SU-DHL-6 (cell line): ENCODE measurements around the gene MARCKSL1.
"Not testable (repeated sequence)": the region's sequence is repeated elsewhere in the genome, so short reads cannot be mapped to it uniquely, and the experiment has no call there.

ENCODE experiments used
- EZH2phosphoT487 ChIP-seq: fragments of 200-600 bp; sonication (generic), shearing (Covaris generic); conservative IDR thresholded peaks from 2 replicates; pipeline ENCODE4 v1.6.1; 2018; ENCODE audit warnings: mild to moderate bottlenecking, antibody characterized with exemption, low read length, moderate library complexity, mixed read lengths
- TF ChIP-seq, protein P1 (sequence below): fragments of 200-600 bp; sonication (generic); IDR thresholded peaks from one replicate; pipeline ENCODE4 v1.5.1; 2017; ENCODE audit warnings: antibody characterized with exemption, mild to moderate bottlenecking, low read length, moderate library complexity; ENCODE audit not compliant: insufficient read depth, poor library complexity, severe bottlenecking

DNA sequence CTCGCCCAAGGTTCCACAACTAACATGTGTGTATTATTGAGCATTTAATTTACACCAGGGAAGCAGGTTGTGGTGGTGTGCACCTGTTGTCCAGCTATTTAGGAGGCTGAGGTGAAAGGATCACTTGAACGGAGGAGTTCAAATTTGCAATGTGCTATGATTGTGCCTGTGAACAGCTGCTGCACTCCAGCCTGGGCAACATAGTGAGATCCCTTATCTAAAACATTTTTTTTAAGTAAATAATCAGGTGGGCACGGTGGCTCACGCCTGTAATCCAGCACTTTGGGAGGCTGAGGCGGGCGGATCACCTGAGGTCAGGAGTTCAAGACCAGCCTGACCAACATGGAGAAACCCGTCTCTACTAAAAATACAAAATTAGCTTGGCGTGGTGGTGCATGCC lies 51.3 kb downstream of the MARCKSL1 start:
- TF ChIP-seq, protein P1, sequence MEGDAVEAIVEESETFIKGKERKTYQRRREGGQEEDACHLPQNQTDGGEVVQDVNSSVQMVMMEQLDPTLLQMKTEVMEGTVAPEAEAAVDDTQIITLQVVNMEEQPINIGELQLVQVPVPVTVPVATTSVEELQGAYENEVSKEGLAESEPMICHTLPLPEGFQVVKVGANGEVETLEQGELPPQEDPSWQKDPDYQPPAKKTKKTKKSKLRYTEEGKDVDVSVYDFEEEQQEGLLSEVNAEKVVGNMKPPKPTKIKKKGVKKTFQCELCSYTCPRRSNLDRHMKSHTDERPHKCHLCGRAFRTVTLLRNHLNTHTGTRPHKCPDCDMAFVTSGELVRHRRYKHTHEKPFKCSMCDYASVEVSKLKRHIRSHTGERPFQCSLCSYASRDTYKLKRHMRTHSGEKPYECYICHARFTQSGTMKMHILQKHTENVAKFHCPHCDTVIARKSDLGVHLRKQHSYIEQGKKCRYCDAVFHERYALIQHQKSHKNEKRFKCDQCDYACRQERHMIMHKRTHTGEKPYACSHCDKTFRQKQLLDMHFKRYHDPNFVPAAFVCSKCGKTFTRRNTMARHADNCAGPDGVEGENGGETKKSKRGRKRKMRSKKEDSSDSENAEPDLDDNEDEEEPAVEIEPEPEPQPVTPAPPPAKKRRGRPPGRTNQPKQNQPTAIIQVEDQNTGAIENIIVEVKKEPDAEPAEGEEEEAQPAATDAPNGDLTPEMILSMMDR: not testable (repeated sequence)
- not testable (repeated sequence) for TF ChIP-seq EZH2phosphoT487
